AG08395 (cell line): ENCODE measurements around the gene FAM204A.

Source experiments
- DNase-seq: peaks from one replicate; pipeline ENCODE4 v3.0.0; 2012; ENCODE audit warnings: mixed read lengths, low spot score

Gene FAM204A

GRCh38 chr10:118330295-118331076 lies 11.6 kb downstream of the FAM204A start:
- DNase-seq = no peak

- no peak for DNase-seq
Measured at GRCh38 chr10:118324140-118324539, 18.0 kb downstream of the FAM204A start.

GRCh38 chr10:118321724-118322575 lies 20.2 kb downstream of the FAM204A start:
- DNase-seq = no peak

- DNase-seq = no peak
Measured at GRCh38 chr10:118315629-118316028, 26.5 kb downstream of the FAM204A start.

GRCh38 chr10:118314882-118315281 lies 27.2 kb downstream of the FAM204A start:
- no peak for DNase-seq

GRCh38 chr10:118311505-118311904 lies 30.6 kb downstream of the FAM204A start:
- no peak for DNase-seq

GRCh38 chr10:118310822-118311221 lies 31.3 kb downstream of the FAM204A start:
- DNase-seq = peak; percentile 18

- no peak for DNase-seq
Measured at GRCh38 chr10:118309911-118310310, 32.2 kb downstream of the FAM204A start.

- DNase-seq = no peak
Measured at GRCh38 chr10:118308664-118309063, 33.5 kb downstream of the FAM204A start.

GRCh38 chr10:118307859-118308258 lies 34.3 kb downstream of the FAM204A start:
- no peak for DNase-seq

- peak; percentile 27 for DNase-seq
Measured at GRCh38 chr10:118307220-118307619, 34.9 kb downstream of the FAM204A start.

GRCh38 chr10:118305730-118306129 lies 36.4 kb downstream of the FAM204A start:
- no peak for DNase-seq

- DNase-seq = no peak
Measured at GRCh38 chr10:118304521-118304920, 37.6 kb downstream of the FAM204A start.

- DNase-seq = no peak
Measured at GRCh38 chr10:118301211-118301610, 40.9 kb downstream of the FAM204A start.

GRCh38 chr10:118300320-118300719 lies 41.8 kb downstream of the FAM204A start:
- no peak for DNase-seq

- no peak for DNase-seq
Measured at GRCh38 chr10:118298787-118299186, 43.3 kb downstream of the FAM204A start.

GRCh38 chr10:118291122-118291521 lies 51.0 kb downstream of the FAM204A start:
- DNase-seq = no peak

- no peak for DNase-seq
Measured at GRCh38 chr10:118290471-118290995, 51.6 kb downstream of the FAM204A start.

- DNase-seq = no peak
Measured at GRCh38 chr10:118287076-118287806, 54.9 kb downstream of the FAM204A start.

GRCh38 chr10:118286051-118286838 lies 55.9 kb downstream of the FAM204A start:
- no peak for DNase-seq

GRCh38 chr10:118282670-118283069 lies 59.5 kb downstream of the FAM204A start:
- no peak for DNase-seq
